ENCODE results near the gene PPP1CA. TPM values are rescaled to one million over a fixed set of nuclear protein-coding genes. Genes with fewer than 3 reads are reported as not detected.

Gene PPP1CA
- total RNA-seq, 1 donor from 2014 or later = 223 TPM

- Mint-ChIP-seq H3K9me3 (no peaks in the 10 kb centered on the region), H3K27me3 (ENCODE audit: low read depth) (peaks cover 20% of the 10 kb centered on the region), H3K27ac (ENCODE audit: unreplicated experiment) (no peak overlapping the region), H3K4me1 (peaks cover 22% of the 10 kb centered on the region), H3K4me3 (no peak overlapping the region), H3K36me3 (ENCODE audit: low read depth) (no peaks in the 10 kb centered on the region)
- TF ChIP-seq CTCF (conservative IDR thresholded peaks at IDR 0.05) = no peak
- no peak for DNase-seq (ENCODE audit: low read depth, low spot score)
These were observed 7.0 kb upstream of the PPP1CA start for GRCh38 chr11:67408437-67409200.

GRCh38 chr11:67407688-67408163 lies 6.1 kb upstream of the PPP1CA start:
- Mint-ChIP-seq H3K27ac (ENCODE audit: unreplicated experiment) (peak overlapping the region; percentile 19), H3K4me1 (peaks cover 17% of the 10 kb centered on the region)
- DNase-seq (ENCODE audit: low read depth, low spot score) = no peak

GRCh38 chr11:67406969-67407687 lies 5.5 kb upstream of the PPP1CA start:
- Mint-ChIP-seq H3K27ac (ENCODE audit: unreplicated experiment) (peak overlapping the region; percentile 91), H3K4me1 (peaks cover 17% of the 10 kb centered on the region), H3K27me3 (ENCODE audit: low read depth) (peaks cover 14% of the 10 kb centered on the region), H3K4me3 (peak overlapping the region; percentile 70), H3K9me3 (no peaks in the 10 kb centered on the region), H3K36me3 (ENCODE audit: low read depth) (no peaks in the 10 kb centered on the region)
- TF ChIP-seq CTCF (conservative IDR thresholded peaks at IDR 0.05) = no peak
- DNase-seq (ENCODE audit: low read depth, low spot score) = no peak

More at GRCh38 chr11:67407688-67408163, 6.1 kb upstream of the PPP1CA start:
- H3K36me3 Mint-ChIP-seq (ENCODE audit: low read depth) = no peaks in the 10 kb centered on the region
- TF ChIP-seq CTCF (conservative IDR thresholded peaks at IDR 0.05) = no peak
- H3K9me3 Mint-ChIP-seq = no peaks in the 10 kb centered on the region
- peaks cover 14% of the 10 kb centered on the region for H3K27me3 Mint-ChIP-seq (ENCODE audit: low read depth)
- H3K4me3 Mint-ChIP-seq = no peak overlapping the region

- Mint-ChIP-seq H3K27ac (ENCODE audit: unreplicated experiment) (no peak overlapping the region), H3K4me3 (no peak overlapping the region), H3K36me3 (ENCODE audit: low read depth) (no peaks in the 10 kb centered on the region), H3K4me1 (peaks cover 17% of the 10 kb centered on the region), H3K27me3 (ENCODE audit: low read depth) (peaks cover 10% of the 10 kb centered on the region), H3K9me3 (no peaks in the 10 kb centered on the region)
- DNase-seq (ENCODE audit: low read depth, low spot score) = no peak
- no peak for TF ChIP-seq CTCF (conservative IDR thresholded peaks at IDR 0.05)
These were observed 4.8 kb upstream of the PPP1CA start for GRCh38 chr11:67406420-67406968.

DNA sequence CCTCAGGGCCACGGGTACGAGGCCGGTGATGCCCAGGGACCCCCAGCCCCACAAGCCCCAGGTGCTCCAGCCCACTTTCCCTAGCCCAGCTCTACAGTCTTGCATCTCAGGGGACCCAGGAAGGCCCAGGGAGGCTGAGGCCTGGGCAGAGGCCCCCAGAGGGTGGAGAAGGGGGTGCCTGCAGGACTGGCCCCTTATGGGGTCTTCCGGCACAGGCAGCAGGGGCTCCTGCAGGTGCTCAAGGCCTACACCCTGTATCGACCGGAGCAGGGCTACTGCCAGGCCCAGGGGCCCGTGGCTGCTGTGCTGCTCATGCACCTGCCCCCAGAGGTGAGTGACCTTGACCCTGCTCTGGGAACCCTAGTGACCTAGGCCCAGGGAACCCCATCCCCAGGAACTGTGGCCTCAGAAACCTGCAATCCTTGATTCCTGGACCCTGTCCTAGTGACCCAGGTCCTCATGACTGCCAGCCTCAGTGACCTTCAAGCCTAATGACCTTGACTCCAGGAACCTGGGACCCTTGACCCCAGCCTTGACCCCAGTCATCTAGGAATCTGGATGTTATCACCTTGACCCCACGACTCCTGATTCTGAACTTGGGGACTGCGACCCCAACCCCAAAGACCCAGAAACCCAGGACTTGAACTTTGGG lies 4.2 kb upstream of the PPP1CA start:
- no peaks in the 10 kb centered on the region for H3K36me3 Mint-ChIP-seq (ENCODE audit: low read depth)
- H3K9me3 Mint-ChIP-seq = no peaks in the 10 kb centered on the region
- DNase-seq (ENCODE audit: low read depth, low spot score) = no peak
- H3K4me1 Mint-ChIP-seq = peaks cover 19% of the 10 kb centered on the region
- no peak for TF ChIP-seq CTCF (conservative IDR thresholded peaks at IDR 0.05)
- no peak overlapping the region for H3K27ac Mint-ChIP-seq (ENCODE audit: unreplicated experiment)
- peaks cover 6% of the 10 kb centered on the region for H3K27me3 Mint-ChIP-seq (ENCODE audit: low read depth)
- no peak overlapping the region for H3K4me3 Mint-ChIP-seq
